ENCODE results near the gene LTB4R2. TPM values are rescaled to one million over a fixed set of nuclear protein-coding genes. Genes with fewer than 3 reads are reported as not detected.

Gene LTB4R2
- total and polyA plus RNA-seq, 2 of the 8 experiments (the other 6 are each of a cell fraction or from before 2014, with no cell fraction given): 5.3 to 6.7 TPM

DNA sequence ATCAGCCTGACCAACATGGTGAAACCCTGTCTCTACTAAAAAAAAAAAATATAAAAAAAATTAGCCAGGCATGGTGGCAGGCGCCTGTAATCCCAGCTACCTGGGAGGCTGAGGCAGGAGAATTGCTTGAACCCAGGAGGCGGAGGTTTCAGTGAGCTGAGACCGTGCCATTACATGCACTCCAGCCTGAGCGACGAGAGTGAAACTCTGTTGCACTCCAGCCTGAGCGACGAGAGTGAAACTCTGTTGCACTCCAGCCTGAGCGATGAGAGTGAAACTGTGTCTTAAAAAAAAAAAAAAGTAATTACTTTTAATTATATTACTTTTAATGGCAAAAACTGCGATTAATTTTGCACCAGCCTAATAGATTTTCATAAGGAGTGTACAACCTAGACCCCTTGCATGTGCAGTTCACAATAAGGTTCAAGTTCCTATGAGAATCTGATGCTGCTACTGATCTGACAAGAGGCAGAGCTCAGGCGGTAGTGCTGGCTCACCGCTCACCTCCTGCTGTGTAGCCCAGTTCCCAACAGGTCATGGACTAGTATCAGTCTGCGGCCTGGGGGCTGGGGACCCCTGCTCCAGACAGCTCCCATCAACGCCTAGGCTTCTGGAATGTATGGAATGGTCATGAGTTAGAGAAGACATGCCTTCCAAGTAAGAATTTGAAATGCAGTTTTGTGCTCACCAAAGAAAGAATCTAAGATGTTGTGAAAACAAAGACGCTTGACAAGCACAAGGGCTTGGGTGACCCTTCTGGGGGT is 11.5 kb downstream of the LTB4R2 start:
- Histone ChIP-seq H3K23ac (ENCODE audit: insufficient read length) (no peak overlapping the region), H3K4ac (replicated peaks; ENCODE audit: insufficient read length, low read depth, low read length) (no peak overlapping the region), H2AK5ac (ENCODE audit: low read depth, low read length) (no peak overlapping the region), H3K79me2 (ENCODE audit: control insufficient read depth in 1 of 2, insufficient read depth in 2 of 2, low read length in 2 of 2) (no peaks in the 10 kb centered on the region), H3K56ac (replicated peaks; ENCODE audit: insufficient read length, low read depth, low read length) (no peak overlapping the region), H3K27ac (ENCODE audit: low read depth, low read length) (no peak overlapping the region), H3K9me3 (ENCODE audit: insufficient read depth in 2 of 2, low read depth in 1 of 2, low read length in 1 of 2) (no peaks in the 10 kb centered on the region; a peak in 1 of 4 replicates), H2BK5ac (ENCODE audit: low read depth, low read length) (no peak overlapping the region), H3K14ac (ENCODE audit: insufficient read length) (no peak overlapping the region), H3K4me3 (ENCODE audit: extremely low read depth in 1 of 4, insufficient read depth in 2 of 4, low read depth in 3 of 4, low read length in 4 of 4) (no peak overlapping the region), H4K20me1 (replicated peaks in 1 of 2; ENCODE audit: control insufficient read depth in 1 of 2, insufficient read depth in 2 of 2, low read length in 2 of 2) (no peaks in the 10 kb centered on the region), H3K27me3 (replicated peaks in 1 of 4; ENCODE audit: control insufficient read depth in 3 of 4, extremely low read depth in 1 of 4, insufficient read depth in 3 of 4, low read length in 3 of 4) (peaks cover 0 to 50% (median 33%) of the 10 kb centered on the region in 4 experiments; a peak in 6 of 7 replicates), H2BK12ac (ENCODE audit: low read depth, low read length) (no peak overlapping the region), H3K4me2 (ENCODE audit: insufficient read depth in 1 of 2, low read depth in 2 of 2, low read length in 2 of 2) (no peak overlapping the region), H3K9ac (replicated peaks in 1 of 4; ENCODE audit: extremely low read depth in 1 of 4, low read depth in 3 of 4, low read length in 3 of 4) (no peak overlapping the region), H2AFZ (ENCODE audit: low read length) (no peak overlapping the region), H2BK120ac (replicated peaks; ENCODE audit: low read depth, low read length) (no peak overlapping the region), H3K18ac (ENCODE audit: extremely low read depth, low read length) (no peak overlapping the region), H3K4me1 (replicated peaks in 1 of 4; ENCODE audit: control insufficient read depth in 3 of 4, insufficient read depth in 4 of 4, low read length in 3 of 4) (no peaks in the 10 kb centered on the region), H4K5ac (ENCODE audit: insufficient read length, low read depth, low read length) (no peak overlapping the region), H3K36me3 (ENCODE audit: control insufficient read depth in 2 of 4, insufficient read depth in 4 of 4, low read length in 3 of 4) (no peaks in the 10 kb centered on the region), H4K8ac (ENCODE audit: extremely low read depth, insufficient read depth, low read length) (no peak overlapping the region), H3K79me1 (ENCODE audit: low read depth, low read length) (no peaks in the 10 kb centered on the region), H4K91ac (replicated peaks; ENCODE audit: insufficient read length, low read length) (no peak overlapping the region), H2BK20ac (ENCODE audit: low read length) (no peak overlapping the region), H2BK15ac (ENCODE audit: low read length) (no peak overlapping the region), H3K23me2 (ENCODE audit: low read depth, low read length) (no peaks in the 10 kb centered on the region; the same call in 1 of the 2 replicates)
- WGBS, 2 experiments (ENCODE audit: extremely low coverage in 1 of 2, insufficient coverage in 1 of 2, insufficient read length in 1 of 2, insufficient replicate concordance in 2 of 2, low coverage in 1 of 2, low lambda C conversion rate in 2 of 2, missing lambda C conversion rate in 1 of 2): 91% methylated on average over 14 of the region's 14 CpGs; no CpG with 5 or more reads in 1 of the 2 experiments
- TF ChIP-seq KDM4A (IDR thresholded peaks at IDR 0.05; ENCODE audit: low read depth, low read length, severe bottlenecking) (no peak), TEAD4 (IDR thresholded peaks at IDR 0.05; ENCODE audit: low read depth, low read length) (0 out of 2 replicates have a peak, but pooled peaks have one; percentile 22), JUND (IDR thresholded peaks at IDR 0.05; ENCODE audit: low read length) (no peak), CTBP2 (IDR thresholded peaks at IDR 0.05; ENCODE audit: borderline replicate concordance, insufficient read depth, insufficient read length, low read length) (no peak), SP1 (IDR thresholded peaks at IDR 0.05; ENCODE audit: low read depth, low read length) (no peak), RBBP5 (IDR thresholded peaks at IDR 0.05; ENCODE audit: borderline replicate concordance, low read depth, low read length) (no peak)
- TF ChIP-seq, protein P1, sequence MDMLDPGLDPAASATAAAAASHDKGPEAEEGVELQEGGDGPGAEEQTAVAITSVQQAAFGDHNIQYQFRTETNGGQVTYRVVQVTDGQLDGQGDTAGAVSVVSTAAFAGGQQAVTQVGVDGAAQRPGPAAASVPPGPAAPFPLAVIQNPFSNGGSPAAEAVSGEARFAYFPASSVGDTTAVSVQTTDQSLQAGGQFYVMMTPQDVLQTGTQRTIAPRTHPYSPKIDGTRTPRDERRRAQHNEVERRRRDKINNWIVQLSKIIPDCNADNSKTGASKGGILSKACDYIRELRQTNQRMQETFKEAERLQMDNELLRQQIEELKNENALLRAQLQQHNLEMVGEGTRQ (IDR thresholded peaks at IDR 0.05; ENCODE audit: low read length): no peak
- FAIRE-seq (no peak), DNase-seq (ENCODE audit: low read depth in 1 of 2, low spot score in 2 of 2) (no peak)
- ChIA-PET POLR2A (ENCODE audit: partially characterized antibody) (interaction anchor here (0.7 to 1.7 kb wide), 6 partner anchors 12 to 109 kb away, joined by 3 to 9 read pairs (median 4); partner anchors contain the start of genes CIDEB, DHRS1, KHNYN and NOP9), CTCF (ENCODE audit: partially characterized antibody) (interaction anchor here (0.6 to 27.8 kb wide), 9 partner anchors 11 to 154 kb away, joined by 3 to 664 read pairs (median 5); partner anchors contain the start of genes CBLN3, CIDEB and KHNYN)
